Dedifferentiated amniotic fluid mesenchymal stem cell (primary cell): ENCODE data around the gene ZBP1.

Experiments
- DNase-seq: peaks from one replicate; pipeline ENCODE4 v3.0.0-alpha.2; 2016; ENCODE audit errors: extremely low spot score

The ZBP1 gene

GRCh38 chr20:57620274-57620990, at the start of gene ZBP1:
Gene ZBP1 (minus strand): TSS chr20:57620426. CDS start chr20:57620295, 131 bp downstream.
- DNase-seq = no peak

- DNase-seq = no peak
Measured at GRCh38 chr20:57669632-57670031, 49.4 kb upstream of the ZBP1 start.

GRCh38 chr20:57667924-57668782, 47.9 kb upstream of the ZBP1 start:
- DNase-seq = no peak

GRCh38 chr20:57667388-57667787, 47.2 kb upstream of the ZBP1 start:
- DNase-seq = no peak

- DNase-seq = no peak
Measured at GRCh38 chr20:57666834-57667157, 46.6 kb upstream of the ZBP1 start.

GRCh38 chr20:57666106-57666833, 46.0 kb upstream of the ZBP1 start:
- no peak for DNase-seq

GRCh38 chr20:57665589-57665971, 45.4 kb upstream of the ZBP1 start:
- DNase-seq = no peak

- DNase-seq = no peak
Measured at GRCh38 chr20:57664924-57665588, 44.8 kb upstream of the ZBP1 start.

- DNase-seq = no peak
Measured at GRCh38 chr20:57664476-57664875, 44.2 kb upstream of the ZBP1 start.

- no peak for DNase-seq
Measured at GRCh38 chr20:57663681-57664451, 43.6 kb upstream of the ZBP1 start.

GRCh38 chr20:57663241-57663640, 43.0 kb upstream of the ZBP1 start:
- no peak for DNase-seq

- DNase-seq = no peak
Measured at GRCh38 chr20:57662456-57663240, 42.4 kb upstream of the ZBP1 start.

GRCh38 chr20:57661746-57662455, 41.7 kb upstream of the ZBP1 start:
- no peak for DNase-seq

GRCh38 chr20:57660922-57661745, 40.9 kb upstream of the ZBP1 start:
- DNase-seq = no peak

GRCh38 chr20:57660181-57660921, 40.1 kb upstream of the ZBP1 start:
- no peak for DNase-seq

- DNase-seq = no peak
Measured at GRCh38 chr20:57659517-57660180, 39.4 kb upstream of the ZBP1 start.

GRCh38 chr20:57658833-57659516, 38.7 kb upstream of the ZBP1 start:
- DNase-seq = no peak
